ENCODE results near the gene ABCB8.
A peak's percentile ranks its signal among the peaks of the same experiment; 100 is the strongest.

Gene ABCB8

GRCh38 chr7:151057989-151058780 lies 29.9 kb downstream of the ABCB8 start:
- peak; percentile 100 for DNase-seq (ENCODE audit: low spot score)

- peak; percentile 69 for DNase-seq (ENCODE audit: low spot score)
Measured at GRCh38 chr7:151058781-151059366, 30.6 kb downstream of the ABCB8 start.

DNA sequence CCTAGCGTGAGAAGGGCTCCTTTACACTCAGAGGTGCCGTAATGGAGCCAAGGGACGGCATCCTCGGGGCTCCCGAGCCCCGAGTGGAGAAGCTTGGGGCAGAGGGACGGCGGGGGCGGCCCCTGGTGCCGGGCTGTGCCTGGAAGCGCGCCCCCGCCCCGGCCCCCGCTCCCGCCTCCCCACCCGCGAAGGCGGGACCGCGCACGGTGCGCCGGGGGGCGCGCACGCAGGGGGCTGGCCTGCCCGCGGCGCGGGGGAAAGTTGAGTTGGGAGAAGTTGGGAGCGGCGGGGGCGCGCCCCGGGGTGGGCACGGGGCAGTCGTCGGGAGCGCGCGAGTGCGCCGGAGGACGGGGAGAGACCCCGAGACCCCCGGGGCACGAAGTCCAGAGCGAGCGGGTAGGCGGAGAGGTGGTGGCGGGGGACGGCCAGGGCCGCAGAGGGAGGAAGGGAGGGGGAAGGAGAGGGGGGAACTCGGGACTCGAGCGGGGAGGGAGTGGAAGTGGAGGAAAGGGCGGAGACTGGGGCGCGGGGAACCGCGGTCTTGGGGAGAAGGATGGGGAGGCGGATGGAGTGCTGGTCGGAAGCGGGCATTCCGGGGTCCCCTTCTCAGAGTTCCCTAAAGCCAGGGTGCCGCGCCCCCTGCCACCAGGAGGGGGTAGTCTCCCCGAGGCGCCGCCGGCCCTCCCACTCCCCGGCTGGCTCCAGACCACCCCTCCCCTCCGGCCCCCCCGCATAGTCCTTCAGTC lies 31.3 kb downstream of the ABCB8 start, which contains the start of gene SLC4A2:
Gene SLC4A2 (plus strand): TSS at position 223 of the 746 bp plus-strand sequence. CDS start 2,399 bp downstream, outside the sequence.
- peak; percentile 84 for DNase-seq (ENCODE audit: low spot score)

DNA sequence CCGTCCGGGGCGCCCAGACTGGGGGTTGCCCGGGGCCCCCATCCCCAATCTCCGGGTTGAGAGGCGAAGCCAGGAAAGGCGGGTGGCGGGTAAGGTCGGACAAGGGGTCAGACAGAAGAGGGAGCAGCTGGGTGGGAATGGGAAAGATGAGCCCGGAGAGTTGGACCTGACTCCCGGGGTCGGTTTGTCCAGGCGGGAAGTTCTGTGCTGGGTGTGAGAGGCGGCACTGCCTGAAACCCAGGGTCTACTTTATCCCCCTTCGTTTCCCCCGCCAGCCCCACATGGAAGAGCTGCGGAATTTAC lies 31.8 kb downstream of the ABCB8 start:
- DNase-seq (ENCODE audit: low spot score): no peak

GRCh38 chr7:151060416-151061212 lies 32.4 kb downstream of the ABCB8 start:
- peak; percentile 89 for DNase-seq (ENCODE audit: low spot score)

- DNase-seq (ENCODE audit: low spot score): peak; percentile 57
Measured at GRCh38 chr7:151061213-151062110, 33.2 kb downstream of the ABCB8 start.

- no peak for DNase-seq (ENCODE audit: low spot score)
Measured at GRCh38 chr7:151062111-151062398, 33.8 kb downstream of the ABCB8 start.

DNA sequence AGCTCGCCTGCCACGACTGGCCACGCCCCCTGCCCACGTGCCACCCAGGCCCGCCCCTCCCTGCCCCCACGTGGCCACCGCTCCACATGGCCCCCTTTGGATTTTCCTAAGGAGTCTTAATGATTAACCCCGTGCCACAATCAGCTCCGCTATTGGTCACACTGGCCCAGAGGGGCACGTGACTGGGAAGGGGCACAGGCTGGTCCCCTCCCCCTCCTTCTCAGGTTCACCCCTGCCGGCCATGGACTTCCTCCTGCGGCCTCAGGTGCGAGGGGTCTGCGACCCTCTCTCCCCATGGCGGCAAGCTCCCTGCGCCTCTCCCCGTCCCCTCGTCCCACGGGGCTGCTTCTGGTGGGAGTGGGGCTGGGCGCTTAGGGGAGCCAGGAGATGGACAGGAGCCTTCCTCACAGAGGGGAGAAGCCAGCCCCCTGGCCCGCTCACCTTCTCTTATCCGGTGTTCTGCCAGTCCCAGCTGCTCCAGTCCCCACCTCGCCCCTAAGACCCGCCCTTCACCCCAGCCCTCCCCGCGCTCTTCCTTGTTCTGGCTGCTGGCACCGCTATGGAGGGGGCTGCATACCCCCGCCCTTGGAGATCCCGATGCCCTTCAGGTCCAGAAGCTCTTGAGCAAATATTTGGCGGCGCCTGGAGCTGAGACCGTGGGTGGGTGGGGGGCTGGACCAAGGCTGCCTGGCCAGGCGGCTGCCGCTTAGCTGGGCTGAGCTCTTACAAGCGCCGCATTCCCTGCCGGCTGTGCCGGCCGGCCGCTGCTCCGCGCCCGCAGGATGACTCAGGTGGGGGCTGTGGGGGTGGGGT lies 34.4 kb downstream of the ABCB8 start:
- peak; percentile 95 for DNase-seq (ENCODE audit: low spot score)

GRCh38 chr7:151063212-151063561 lies 34.9 kb downstream of the ABCB8 start:
- peak; percentile 53 for DNase-seq (ENCODE audit: low spot score)

GRCh38 chr7:151064454-151064853 lies 36.2 kb downstream of the ABCB8 start:
- DNase-seq (ENCODE audit: low spot score): no peak

GRCh38 chr7:151064993-151065392 lies 36.7 kb downstream of the ABCB8 start:
- DNase-seq (ENCODE audit: low spot score): no peak

GRCh38 chr7:151065516-151065915 lies 37.3 kb downstream of the ABCB8 start:
- no peak for DNase-seq (ENCODE audit: low spot score)

- DNase-seq (ENCODE audit: low spot score): no peak
Measured at GRCh38 chr7:151066273-151066974, 38.2 kb downstream of the ABCB8 start.

- DNase-seq (ENCODE audit: low spot score): no peak
Measured at GRCh38 chr7:151068069-151068773, 40.0 kb downstream of the ABCB8 start.

DNA sequence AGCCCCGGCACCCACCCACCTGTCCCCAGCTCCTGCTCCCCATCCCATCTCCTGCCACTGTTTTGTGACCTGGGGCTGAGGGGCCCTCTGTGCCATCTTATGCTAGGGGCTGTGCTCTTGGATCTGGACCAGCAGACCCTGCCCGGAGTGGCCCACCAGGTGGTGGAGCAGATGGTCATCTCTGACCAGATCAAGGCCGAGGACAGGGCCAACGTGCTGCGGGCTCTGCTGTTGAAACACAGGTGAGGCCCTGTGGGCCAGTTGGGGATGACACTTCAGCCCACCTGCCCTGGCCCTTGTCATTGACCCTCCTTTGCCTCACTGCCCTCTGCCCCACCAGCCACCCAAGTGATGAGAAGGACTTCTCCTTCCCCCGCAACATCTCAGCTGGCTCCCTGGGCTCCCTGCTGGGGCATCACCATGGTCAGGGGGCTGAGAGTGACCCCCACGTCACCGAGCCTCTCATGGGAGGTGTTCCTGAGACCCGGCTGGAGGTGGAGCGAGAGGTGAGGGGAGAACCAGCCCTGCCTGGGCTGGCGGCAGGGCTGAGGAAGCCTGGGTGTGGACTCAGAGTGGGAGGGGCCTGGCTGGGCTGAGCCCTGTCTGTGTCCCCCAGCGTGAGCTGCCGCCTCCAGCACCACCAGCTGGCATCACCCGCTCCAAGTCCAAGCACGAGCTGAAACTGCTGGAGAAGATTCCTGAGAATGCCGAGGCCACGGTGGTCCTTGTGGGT lies 41.8 kb downstream of the ABCB8 start:
- DNase-seq (ENCODE audit: low spot score): no peak

DNA sequence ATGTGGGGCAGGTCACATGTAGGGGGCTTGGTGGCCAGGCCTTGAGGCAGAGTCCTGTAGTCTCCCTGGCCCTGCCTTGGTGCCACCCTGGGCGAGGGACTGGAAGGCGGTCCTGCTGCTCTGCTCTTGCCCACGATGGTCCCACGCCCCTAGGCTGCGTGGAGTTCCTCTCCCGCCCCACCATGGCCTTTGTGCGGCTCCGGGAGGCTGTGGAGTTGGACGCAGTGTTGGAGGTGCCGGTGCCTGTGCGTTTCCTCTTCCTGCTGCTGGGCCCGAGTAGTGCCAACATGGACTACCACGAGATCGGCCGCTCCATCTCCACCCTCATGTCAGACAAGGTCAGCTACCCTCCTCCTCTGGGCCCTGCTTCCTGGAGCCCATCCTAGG lies 42.3 kb downstream of the ABCB8 start:
- DNase-seq (ENCODE audit: low spot score): no peak

DNA sequence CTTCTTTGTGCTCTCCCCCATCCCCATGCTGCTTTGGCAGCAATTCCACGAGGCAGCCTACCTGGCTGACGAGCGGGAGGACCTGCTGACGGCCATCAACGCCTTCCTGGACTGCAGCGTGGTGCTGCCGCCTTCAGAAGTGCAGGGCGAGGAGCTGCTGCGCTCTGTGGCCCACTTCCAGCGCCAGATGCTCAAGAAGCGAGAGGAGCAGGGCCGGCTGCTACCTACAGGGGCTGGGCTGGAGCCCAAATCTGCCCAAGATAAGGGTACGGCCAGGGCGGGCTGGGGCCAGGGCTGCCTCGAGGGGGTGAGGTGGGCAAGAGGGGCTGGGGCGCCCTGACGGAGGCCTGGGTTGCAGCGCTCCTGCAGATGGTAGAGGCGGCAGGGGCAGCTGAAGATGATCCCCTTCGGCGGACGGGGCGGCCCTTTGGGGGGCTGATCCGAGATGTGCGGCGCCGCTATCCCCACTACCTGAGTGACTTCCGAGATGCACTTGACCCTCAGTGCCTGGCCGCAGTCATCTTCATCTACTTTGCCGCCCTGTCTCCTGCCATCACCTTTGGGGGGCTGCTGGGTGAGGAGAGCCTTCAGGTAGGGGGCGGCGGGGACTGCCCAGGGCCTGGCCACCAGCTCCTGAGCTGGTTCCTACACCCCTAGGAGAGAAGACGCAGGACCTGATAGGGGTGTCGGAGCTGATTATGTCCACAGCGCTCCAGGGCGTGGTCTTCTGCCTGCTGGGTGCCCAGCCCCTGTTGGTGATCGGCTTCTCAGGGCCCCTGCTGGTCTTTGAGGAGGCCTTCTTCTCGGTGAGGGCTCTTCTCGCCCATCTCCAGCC lies 43.0 kb downstream of the ABCB8 start:
- DNase-seq (ENCODE audit: low spot score): no peak

DNA sequence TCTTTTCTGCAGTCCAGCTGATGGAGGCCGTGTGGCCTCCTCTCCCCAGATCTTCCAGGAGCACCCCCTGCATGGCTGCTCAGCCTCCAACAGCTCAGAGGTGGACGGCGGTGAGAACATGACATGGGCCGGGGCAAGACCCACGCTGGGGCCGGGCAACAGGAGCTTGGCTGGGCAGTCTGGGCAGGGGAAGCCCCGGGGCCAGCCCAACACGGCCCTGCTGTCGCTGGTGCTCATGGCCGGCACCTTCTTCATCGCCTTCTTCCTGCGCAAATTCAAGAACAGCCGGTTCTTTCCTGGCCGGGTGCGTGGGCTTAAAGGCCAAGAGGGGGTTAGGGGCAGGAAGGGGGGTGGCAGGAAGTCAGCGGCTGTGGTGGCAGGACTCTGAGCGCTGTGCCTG lies 45.7 kb downstream of the ABCB8 start:
- DNase-seq (ENCODE audit: low spot score): no peak
